GM23338 (cell line): Measurements from ENCODE around the gene MED13L. TPM values are rescaled to one million over a fixed set of nuclear protein-coding genes. Genes with fewer than 3 reads are reported as not detected.

Experiments used
- ATAC-seq: fragments of 200-7000 bp; cut with Tn5 transposase; 3 replicates; pipeline ENCODE4 v1.9.1; 2020
- DNase-seq: peaks from one replicate; pipeline ENCODE4 v3.0.0-alpha.2; 2015; ENCODE audit warnings: low spot score
- H2AFZ ChIP-seq: fragments of 200-600 bp; sonication (generic); 2 replicates; pipeline ENCODE4 v1.8.0; 2016; ENCODE audit warnings: antibody characterized with exemption, mild to moderate bottlenecking, moderate library complexity
- H3F3A ChIP-seq: fragments of 200-600 bp; sonication (generic); replicated peaks from 2 replicates; pipeline ENCODE4 v1.8.0; 2017; ENCODE audit warnings: antibody characterized with exemption, mixed run types, low read depth
- H3K27ac ChIP-seq: fragments of 200-600 bp; sonication (generic); 2 replicates; pipeline ENCODE4 v1.6.1; 2016; ENCODE audit warnings: low read depth
- H3K27me3 ChIP-seq: fragments of 200-600 bp; sonication (generic); 2 replicates; pipeline ENCODE4 v1.8.0; 2016; ENCODE audit warnings: mild to moderate bottlenecking, mixed run types, moderate library complexity; ENCODE audit not compliant: insufficient read depth
- H3K36me3 ChIP-seq: fragments of 200-600 bp; sonication (generic); 2 replicates; pipeline ENCODE4 v1.8.0; 2016; ENCODE audit warnings: mild to moderate bottlenecking; ENCODE audit not compliant: insufficient read depth
- H3K4me1 ChIP-seq: fragments of 200-600 bp; sonication (generic); 2 replicates; pipeline ENCODE4 v1.8.0; 2016; ENCODE audit warnings: mild to moderate bottlenecking, moderate library complexity; ENCODE audit not compliant: insufficient read depth
- H3K4me2 ChIP-seq: fragments of 200-600 bp; sonication (generic); 2 replicates; pipeline ENCODE4 v1.7.1; 2017; ENCODE audit warnings: mixed run types
- H3K4me3 ChIP-seq: fragments of 200-600 bp; sonication (generic); 2 replicates; pipeline ENCODE4 v1.6.1; 2016; ENCODE audit warnings: mixed run types
- H3K79me2 ChIP-seq: fragments of 200-600 bp; sonication (generic); replicated peaks from 2 replicates; pipeline ENCODE4 v1.8.0; 2017; ENCODE audit warnings: mild to moderate bottlenecking; ENCODE audit not compliant: insufficient read depth
- H3K9me2 ChIP-seq: fragments of 200-600 bp; sonication (generic); 2 replicates; pipeline ENCODE4 v1.8.0; 2017; ENCODE audit not compliant: insufficient read depth
- H4K20me1 ChIP-seq: fragments of 200-600 bp; sonication (generic); replicated peaks from 2 replicates; pipeline ENCODE4 v1.8.0; 2017; ENCODE audit warnings: mild to moderate bottlenecking; ENCODE audit not compliant: insufficient read depth
- H3K27ac Mint-ChIP-seq: 2 replicates; pipeline ENCODE4 v1.8.0; 2020; ENCODE audit warnings: inconsistent platforms, mild to moderate bottlenecking, moderate library complexity, mixed read lengths
- H3K27me3 Mint-ChIP-seq: 3 replicates; pipeline ENCODE4 v1.8.0; 2022; ENCODE audit warnings: low read depth, mild to moderate bottlenecking, moderate library complexity, mixed read lengths, inconsistent platforms; ENCODE audit not compliant: insufficient read depth, poor library complexity
- H3K36me3 Mint-ChIP-seq: 3 replicates; pipeline ENCODE4 v1.8.0; 2021; ENCODE audit warnings: low read depth, mild to moderate bottlenecking, inconsistent platforms, moderate library complexity, mixed read lengths
- H3K4me1 Mint-ChIP-seq: 3 replicates; pipeline ENCODE4 v1.8.0; 2020; ENCODE audit warnings: mild to moderate bottlenecking, inconsistent platforms, mixed read lengths
- H3K4me3 Mint-ChIP-seq: 3 replicates; pipeline ENCODE4 v1.8.0; 2021; ENCODE audit warnings: moderate library complexity, mild to moderate bottlenecking, inconsistent platforms, mixed read lengths
- H3K9me3 Mint-ChIP-seq: 3 replicates; pipeline ENCODE4 v1.8.0; 2020; ENCODE audit warnings: moderate library complexity, mild to moderate bottlenecking, inconsistent platforms, mixed read lengths
- CREB1 ChIP-seq: fragments of 250-450 bp; sonication (Bioruptor Pico); IDR thresholded peaks from 2 replicates; pipeline ENCODE4 v1.5.0; 2020; ENCODE audit warnings: low read depth, mild to moderate bottlenecking, moderate library complexity
- EZH2 ChIP-seq: fragments of 200-600 bp; sonication (generic); IDR thresholded peaks from one replicate; pipeline ENCODE4 v1.8.0; 2017; ENCODE audit warnings: antibody characterized with exemption, mild to moderate bottlenecking, low read depth; ENCODE audit not compliant: unreplicated experiment
- EZH2phosphoT487 ChIP-seq: fragments of 200-600 bp; sonication (generic); IDR thresholded peaks from one replicate; pipeline ENCODE4 v1.8.1; 2018; ENCODE audit warnings: antibody characterized with exemption; ENCODE audit not compliant: unreplicated experiment
- JUNB ChIP-seq: IDR thresholded peaks from one replicate; pipeline ENCODE4 v1.6.1; 2016; ENCODE audit warnings: antibody characterized with exemption; ENCODE audit not compliant: unreplicated experiment
- NANOG ChIP-seq: IDR thresholded peaks from 2 replicates; pipeline ENCODE4 v1.6.1; 2016; ENCODE audit warnings: antibody characterized with exemption, borderline replicate concordance
- POLR2AphosphoS5 ChIP-seq: IDR thresholded peaks from 2 replicates; pipeline ENCODE4 v1.6.1; 2016; ENCODE audit warnings: antibody characterized with exemption, low read depth
- STAT1 ChIP-seq: IDR thresholded peaks from one replicate; pipeline ENCODE4 v1.6.1; 2016; ENCODE audit warnings: antibody characterized with exemption; ENCODE audit not compliant: unreplicated experiment
- ZNF114 ChIP-seq: fragments of 250-450 bp; sonication (Bioruptor Pico); IDR thresholded peaks from 2 replicates; pipeline ENCODE4 v1.5.0; 2020; ENCODE audit warnings: mild to moderate bottlenecking, moderate library complexity
- ZNF331 ChIP-seq: fragments of 250-450 bp; sonication (Bioruptor Pico); IDR thresholded peaks from 2 replicates; pipeline ENCODE4 v1.5.0; 2020; ENCODE audit warnings: low read depth, mild to moderate bottlenecking, moderate library complexity
- polyA plus RNA-seq: library from polyadenylated mRNA; unstranded; fragments of >200 nt; fragmentation: Nextera tagmentation; extraction: Ambion mirVana; gene quantifications from 2 replicates; pipeline ENCODE4 v1.2.1, GENCODE V29; 2016
- total RNA-seq: library from RNA; depleted of rRNA; stranded (reverse); fragments of >200 nt; shearing (Covaris generic); gene quantifications from 2 replicates; pipeline ENCODE4 v1.2.3, GENCODE V29; 2014
- TF ChIP-seq, protein P1 (sequence below): fragments of 250-450 bp; sonication (Bioruptor Pico); IDR thresholded peaks from 2 replicates; pipeline ENCODE4 v1.5.0; 2020; ENCODE audit warnings: mild to moderate bottlenecking, moderate library complexity
- TF ChIP-seq, protein P2 (sequence below): IDR thresholded peaks from 2 replicates; pipeline ENCODE4 v1.6.1; 2016; ENCODE audit warnings: antibody characterized with exemption

Gene MED13L
- total and polyA plus RNA-seq, 2 experiments from 2014 or later, result 20.9 to 73.6 TPM

DNA sequence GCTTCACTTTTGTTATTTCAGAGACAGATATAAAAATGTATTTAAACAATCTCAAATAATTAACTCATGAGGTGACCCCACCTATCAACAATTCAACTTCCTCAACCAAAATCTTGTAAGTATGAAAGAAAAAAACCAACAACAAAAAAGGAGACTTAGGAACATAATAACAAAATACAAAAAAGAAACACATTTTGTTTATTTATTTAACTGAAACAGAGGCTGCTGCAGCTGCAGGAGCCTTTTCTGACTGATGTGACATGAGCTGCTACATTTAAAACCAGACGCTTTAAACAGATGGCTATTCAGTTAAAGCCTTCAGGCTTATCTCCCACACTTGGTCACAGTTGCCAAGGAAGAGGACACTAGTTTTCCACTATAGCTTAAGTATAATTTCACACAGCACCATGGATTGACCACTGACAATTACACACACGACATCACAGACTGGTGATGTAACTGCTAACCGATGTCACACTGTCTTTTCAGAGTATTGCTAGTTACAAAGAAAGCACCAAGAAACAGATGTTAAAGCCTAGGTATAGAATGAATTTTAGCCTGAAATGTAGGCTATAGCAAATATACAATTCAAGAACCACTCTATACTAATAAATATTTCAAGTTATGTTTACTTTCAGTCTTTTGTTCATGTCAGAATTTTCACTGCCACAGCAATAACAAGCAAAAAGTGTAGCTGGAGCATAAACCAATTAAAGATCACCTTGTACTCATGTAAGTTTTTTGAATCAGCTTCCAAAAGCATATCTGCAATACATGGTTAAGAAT lies 113.0 kb downstream of the MED13L start:
- Mint-ChIP-seq H3K36me3 (no peaks in the 10 kb centered on the region), H3K27me3 (no peaks in the 10 kb centered on the region), H3K4me3 (no peak overlapping the region), H3K27ac (no peak overlapping the region), H3K4me1 (peaks cover 25% of the 10 kb centered on the region), H3K9me3 (no peaks in the 10 kb centered on the region; the same call in 2 of the 3 replicates)
- H3K27ac ChIP-seq, result no peak overlapping the region
- H3K79me2 ChIP-seq, result peaks cover 99% of the 10 kb centered on the region
- H3K4me1 ChIP-seq, result peaks cover 31% of the 10 kb centered on the region
- no peak overlapping the region for H3K4me3 ChIP-seq
- 0 out of 2 replicates have a peak, but pooled peaks cover 2% of the 10 kb centered on the region for H4K20me1 ChIP-seq
- H3K27me3 ChIP-seq, result no peaks in the 10 kb centered on the region
- H3K36me3 ChIP-seq, result no peaks in the 10 kb centered on the region
- H2AFZ ChIP-seq, result no peak overlapping the region
- DNase-seq (no peak), ATAC-seq (no peak)
- H3K4me2 ChIP-seq, result no peak overlapping the region
- TF ChIP-seq JUNB, result no peak
- TF ChIP-seq STAT1, result no peak
- no peak for TF ChIP-seq POLR2AphosphoS5
- TF ChIP-seq, protein P1, sequence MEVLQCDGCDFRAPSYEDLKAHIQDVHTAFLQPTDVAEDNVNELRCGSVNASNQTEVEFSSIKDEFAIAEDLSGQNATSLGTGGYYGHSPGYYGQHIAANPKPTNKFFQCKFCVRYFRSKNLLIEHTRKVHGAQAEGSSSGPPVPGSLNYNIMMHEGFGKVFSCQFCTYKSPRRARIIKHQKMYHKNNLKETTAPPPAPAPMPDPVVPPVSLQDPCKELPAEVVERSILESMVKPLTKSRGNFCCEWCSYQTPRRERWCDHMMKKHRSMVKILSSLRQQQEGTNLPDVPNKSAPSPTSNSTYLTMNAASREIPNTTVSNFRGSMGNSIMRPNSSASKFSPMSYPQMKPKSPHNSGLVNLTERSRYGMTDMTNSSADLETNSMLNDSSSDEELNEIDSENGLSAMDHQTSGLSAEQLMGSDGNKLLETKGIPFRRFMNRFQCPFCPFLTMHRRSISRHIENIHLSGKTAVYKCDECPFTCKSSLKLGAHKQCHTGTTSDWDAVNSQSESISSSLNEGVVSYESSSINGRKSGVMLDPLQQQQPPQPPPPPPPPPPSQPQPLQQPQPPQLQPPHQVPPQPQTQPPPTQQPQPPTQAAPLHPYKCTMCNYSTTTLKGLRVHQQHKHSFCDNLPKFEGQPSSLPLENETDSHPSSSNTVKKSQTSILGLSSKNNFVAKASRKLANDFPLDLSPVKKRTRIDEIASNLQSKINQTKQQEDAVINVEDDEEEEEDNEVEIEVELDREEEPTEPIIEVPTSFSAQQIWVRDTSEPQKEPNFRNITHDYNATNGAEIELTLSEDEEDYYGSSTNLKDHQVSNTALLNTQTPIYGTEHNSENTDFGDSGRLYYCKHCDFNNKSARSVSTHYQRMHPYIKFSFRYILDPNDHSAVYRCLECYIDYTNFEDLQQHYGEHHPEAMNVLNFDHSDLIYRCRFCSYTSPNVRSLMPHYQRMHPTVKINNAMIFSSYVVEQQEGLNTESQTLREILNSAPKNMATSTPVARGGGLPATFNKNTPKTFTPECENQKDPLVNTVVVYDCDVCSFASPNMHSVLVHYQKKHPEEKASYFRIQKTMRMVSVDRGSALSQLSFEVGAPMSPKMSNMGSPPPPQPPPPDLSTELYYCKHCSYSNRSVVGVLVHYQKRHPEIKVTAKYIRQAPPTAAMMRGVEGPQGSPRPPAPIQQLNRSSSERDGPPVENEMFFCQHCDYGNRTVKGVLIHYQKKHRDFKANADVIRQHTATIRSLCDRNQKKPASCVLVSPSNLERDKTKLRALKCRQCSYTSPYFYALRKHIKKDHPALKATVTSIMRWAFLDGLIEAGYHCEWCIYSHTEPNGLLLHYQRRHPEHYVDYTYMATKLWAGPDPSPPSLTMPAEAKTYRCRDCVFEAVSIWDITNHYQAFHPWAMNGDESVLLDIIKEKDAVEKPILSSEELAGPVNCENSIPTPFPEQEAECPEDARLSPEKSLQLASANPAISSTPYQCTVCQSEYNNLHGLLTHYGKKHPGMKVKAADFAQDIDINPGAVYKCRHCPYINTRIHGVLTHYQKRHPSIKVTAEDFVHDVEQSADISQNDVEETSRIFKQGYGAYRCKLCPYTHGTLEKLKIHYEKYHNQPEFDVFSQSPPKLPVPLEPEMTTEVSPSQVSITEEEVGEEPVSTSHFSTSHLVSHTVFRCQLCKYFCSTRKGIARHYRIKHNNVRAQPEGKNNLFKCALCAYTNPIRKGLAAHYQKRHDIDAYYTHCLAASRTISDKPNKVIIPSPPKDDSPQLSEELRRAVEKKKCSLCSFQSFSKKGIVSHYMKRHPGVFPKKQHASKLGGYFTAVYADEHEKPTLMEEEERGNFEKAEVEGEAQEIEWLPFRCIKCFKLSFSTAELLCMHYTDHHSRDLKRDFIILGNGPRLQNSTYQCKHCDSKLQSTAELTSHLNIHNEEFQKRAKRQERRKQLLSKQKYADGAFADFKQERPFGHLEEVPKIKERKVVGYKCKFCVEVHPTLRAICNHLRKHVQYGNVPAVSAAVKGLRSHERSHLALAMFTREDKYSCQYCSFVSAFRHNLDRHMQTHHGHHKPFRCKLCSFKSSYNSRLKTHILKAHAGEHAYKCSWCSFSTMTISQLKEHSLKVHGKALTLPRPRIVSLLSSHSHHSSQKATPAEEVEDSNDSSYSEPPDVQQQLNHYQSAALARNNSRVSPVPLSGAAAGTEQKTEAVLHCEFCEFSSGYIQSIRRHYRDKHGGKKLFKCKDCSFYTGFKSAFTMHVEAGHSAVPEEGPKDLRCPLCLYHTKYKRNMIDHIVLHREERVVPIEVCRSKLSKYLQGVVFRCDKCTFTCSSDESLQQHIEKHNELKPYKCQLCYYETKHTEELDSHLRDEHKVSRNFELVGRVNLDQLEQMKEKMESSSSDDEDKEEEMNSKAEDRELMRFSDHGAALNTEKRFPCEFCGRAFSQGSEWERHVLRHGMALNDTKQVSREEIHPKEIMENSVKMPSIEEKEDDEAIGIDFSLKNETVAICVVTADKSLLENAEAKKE (CRISPR knock-in tag), result no peak
- no peak for TF ChIP-seq ZNF331 (CRISPR knock-in tag)
- TF ChIP-seq EZH2phosphoT487, result no peak
- no peak for TF ChIP-seq CREB1 (CRISPR knock-in tag)
- TF ChIP-seq EZH2, result no peak
- TF ChIP-seq ZNF114 (CRISPR knock-in tag), result no peak
- TF ChIP-seq, protein P2, sequence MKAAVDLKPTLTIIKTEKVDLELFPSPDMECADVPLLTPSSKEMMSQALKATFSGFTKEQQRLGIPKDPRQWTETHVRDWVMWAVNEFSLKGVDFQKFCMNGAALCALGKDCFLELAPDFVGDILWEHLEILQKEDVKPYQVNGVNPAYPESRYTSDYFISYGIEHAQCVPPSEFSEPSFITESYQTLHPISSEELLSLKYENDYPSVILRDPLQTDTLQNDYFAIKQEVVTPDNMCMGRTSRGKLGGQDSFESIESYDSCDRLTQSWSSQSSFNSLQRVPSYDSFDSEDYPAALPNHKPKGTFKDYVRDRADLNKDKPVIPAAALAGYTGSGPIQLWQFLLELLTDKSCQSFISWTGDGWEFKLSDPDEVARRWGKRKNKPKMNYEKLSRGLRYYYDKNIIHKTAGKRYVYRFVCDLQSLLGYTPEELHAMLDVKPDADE, result no peak
- TF ChIP-seq NANOG, result no peak
- H3K9me2 ChIP-seq, result no peaks in the 10 kb centered on the region
- H3F3A ChIP-seq, result no peaks in the 10 kb centered on the region
